ENCODE data around the gene LGI4. TPM values are rescaled to one million over a fixed set of nuclear protein-coding genes. Genes with fewer than 3 reads are reported as not detected.

The LGI4 gene
- polyA plus RNA-seq, 1 experiment = 0.25 TPM

GRCh38 chr19:35108730-35109129 lies 26.1 kb downstream of the LGI4 start:
- no peak overlapping the region for H3K4me3 ChIP-seq (ENCODE audit: low read depth, low read length)
- ChIA-PET CTCF (no interaction called here), POLR2A (no interaction called here)
- no peaks in the 10 kb centered on the region for H3K36me3 ChIP-seq (ENCODE audit: control insufficient read depth, insufficient read depth, low read length)
- TF ChIP-seq CTCF (IDR thresholded peaks at IDR 0.05; ENCODE audit: insufficient read depth, low read depth, low read length) = no peak
- H3K27me3 ChIP-seq (ENCODE audit: control insufficient read depth, insufficient read depth, low read length) = peaks cover 3% of the 10 kb centered on the region; the same call in 1 of the 2 replicates
- DNase-seq (ENCODE audit: low read depth) = no peak

GRCh38 chr19:35107545-35107944 lies 27.3 kb downstream of the LGI4 start:
- TF ChIP-seq CTCF (IDR thresholded peaks at IDR 0.05; ENCODE audit: insufficient read depth, low read depth, low read length) = no peak
- POLR2A ChIA-PET = no interaction called here
- Histone ChIP-seq H3K27me3 (ENCODE audit: control insufficient read depth, insufficient read depth, low read length) (no peaks in the 10 kb centered on the region), H3K36me3 (ENCODE audit: control insufficient read depth, insufficient read depth, low read length) (no peaks in the 10 kb centered on the region), H3K4me3 (ENCODE audit: low read depth, low read length) (no peak overlapping the region)
- DNase-seq (ENCODE audit: low read depth) = no peak
- CTCF ChIA-PET = interaction anchor here (1.3 kb wide), 1 partner anchor 94 kb away, joined by 5 read pairs; no protein-coding TSS in a partner anchor

- TF ChIP-seq CTCF (IDR thresholded peaks at IDR 0.05; ENCODE audit: insufficient read depth, low read depth, low read length) = no peak
- DNase-seq (ENCODE audit: low read depth) = no peak
- CTCF ChIA-PET = interaction anchor here (1.2 to 1.3 kb wide), 3 partner anchors 9 to 93 kb away, joined by 3 to 5 read pairs (median 4); partner anchors contain the start of gene FXYD3
- POLR2A ChIA-PET = no interaction called here
- Histone ChIP-seq H3K27me3 (ENCODE audit: control insufficient read depth, insufficient read depth, low read length) (no peaks in the 10 kb centered on the region), H3K36me3 (ENCODE audit: control insufficient read depth, insufficient read depth, low read length) (no peaks in the 10 kb centered on the region), H3K4me3 (ENCODE audit: low read depth, low read length) (no peak overlapping the region)
Observed at GRCh38 chr19:35106898-35107541, 27.8 kb downstream of the LGI4 start.

GRCh38 chr19:35106291-35106583 lies 28.6 kb downstream of the LGI4 start:
- ChIA-PET CTCF (interaction anchor here (0.6 to 1.3 kb wide), 4 partner anchors 10 to 955 kb away, joined by 3 to 5 read pairs (median 4); partner anchors contain the start of gene FXYD3), POLR2A (no interaction called here)
- DNase-seq (ENCODE audit: low read depth) = no peak
- no peak overlapping the region for H3K4me3 ChIP-seq (ENCODE audit: low read depth, low read length)
- no peaks in the 10 kb centered on the region for H3K27me3 ChIP-seq (ENCODE audit: control insufficient read depth, insufficient read depth, low read length)
- H3K36me3 ChIP-seq (ENCODE audit: control insufficient read depth, insufficient read depth, low read length) = no peaks in the 10 kb centered on the region
- no peak for TF ChIP-seq CTCF (IDR thresholded peaks at IDR 0.05; ENCODE audit: insufficient read depth, low read depth, low read length)

- POLR2A ChIA-PET = no interaction called here
- TF ChIP-seq CTCF (IDR thresholded peaks at IDR 0.05; ENCODE audit: insufficient read depth, low read depth, low read length) = no peak
- CTCF ChIA-PET = interaction anchor here (0.6 to 1.2 kb wide), 3 partner anchors 10 to 956 kb away, joined by 3 to 4 read pairs (median 3); partner anchors contain the start of gene FXYD3
- Histone ChIP-seq H3K4me3 (ENCODE audit: low read depth, low read length) (no peak overlapping the region), H3K27me3 (ENCODE audit: control insufficient read depth, insufficient read depth, low read length) (no peaks in the 10 kb centered on the region), H3K36me3 (ENCODE audit: control insufficient read depth, insufficient read depth, low read length) (no peaks in the 10 kb centered on the region)
- DNase-seq (ENCODE audit: low read depth) = no peak
Observed at GRCh38 chr19:35105411-35106290, 29.2 kb downstream of the LGI4 start.

All from BJ (cell line).